GM12878 (cell line): ENCODE data around the gene CYSRT1. TPM values are rescaled to one million over a fixed set of nuclear protein-coding genes. Genes with fewer than 3 reads are reported as not detected.
A peak's percentile ranks its signal among the peaks of the same experiment; 100 is the strongest.

Experiments used
- BACH1 ChIP-seq: fragments of 450-650 bp; IDR thresholded peaks from 2 replicates; pipeline ENCODE4 v1.6.1; 2017; ENCODE audit warnings: mild to moderate bottlenecking, borderline replicate concordance
- BHLHE40 ChIP-seq, 2 experiments: fragments of 450-650 bp in 1 of 2; IDR thresholded peaks; 2 replicates each; pipeline ENCODE4 v1.6.1; 2011 to 2017; ENCODE audit warnings: low read depth in 2 of 2, borderline replicate concordance in 1 of 2, improper control_type of control experiment in 1 of 2, low read length in 1 of 2, mild to moderate bottlenecking in 1 of 2
- CREB1 ChIP-seq: IDR thresholded peaks from 2 replicates; pipeline ENCODE4 v1.6.1; 2012; ENCODE audit warnings: low read depth, mild to moderate bottlenecking, inconsistent platforms
- ESRRA ChIP-seq: IDR thresholded peaks from 2 replicates; pipeline ENCODE4 v1.6.1; 2012; ENCODE audit warnings: mild to moderate bottlenecking, low read length, improper control_type of control experiment
- ETV6 ChIP-seq, 2 experiments: fragments of 450-650 bp in 1 of 2; IDR thresholded peaks in 1 of 2; conservative IDR thresholded peaks in 1 of 2; 2 replicates each; pipeline ENCODE4 v1.6.1; 2014; ENCODE audit warnings: antibody characterized with exemption in 1 of 2, borderline replicate concordance in 1 of 2, low read depth in 1 of 2, mild to moderate bottlenecking in 1 of 2, moderate library complexity in 1 of 2
- EZH2 ChIP-seq: IDR thresholded peaks from 2 replicates; pipeline ENCODE4 v1.6.1; 2012; ENCODE audit warnings: low read depth, mild to moderate bottlenecking, control low read depth, inconsistent platforms, low read length, borderline replicate concordance; ENCODE audit not compliant: control insufficient read depth
- NR2C1 ChIP-seq: fragments of 450-650 bp; IDR thresholded peaks from 2 replicates; pipeline ENCODE4 v1.6.1; 2017; ENCODE audit warnings: antibody characterized with exemption, mild to moderate bottlenecking, moderate library complexity
- NRF1 ChIP-seq: conservative IDR thresholded peaks from 2 replicates; pipeline ENCODE4 v1.6.1; 2011; ENCODE audit warnings: mild to moderate bottlenecking, low read depth, low read length, improper control_type of control experiment
- PAX5 ChIP-seq: IDR thresholded peaks from 2 replicates; pipeline ENCODE4 v1.6.1; 2011; ENCODE audit warnings: low read depth, low read length, borderline replicate concordance
- PAX8 ChIP-seq: fragments of 450-650 bp; IDR thresholded peaks from 2 replicates; pipeline ENCODE4 v1.6.1; 2017; ENCODE audit warnings: mild to moderate bottlenecking, moderate library complexity
- PML ChIP-seq: IDR thresholded peaks from 2 replicates; pipeline ENCODE4 v1.6.1; 2012; ENCODE audit warnings: low read length, inconsistent platforms
- POLR2AphosphoS2 ChIP-seq: IDR thresholded peaks from 2 replicates; pipeline ENCODE4 v1.6.1; 2011; ENCODE audit warnings: low read depth, mild to moderate bottlenecking, low read length, improper control_type of control experiment, moderate library complexity
- POU2F2 ChIP-seq: IDR thresholded peaks from 3 replicates; pipeline ENCODE4 v1.6.1; 2011; ENCODE audit warnings: low read depth, mild to moderate bottlenecking, low read length, borderline replicate concordance
- RAD51 ChIP-seq: fragments of 450-650 bp; IDR thresholded peaks from 2 replicates; pipeline ENCODE4 v1.6.1; 2016; ENCODE audit warnings: moderate library complexity, mild to moderate bottlenecking, inconsistent platforms
- RCOR1 ChIP-seq: conservative IDR thresholded peaks from 2 replicates; pipeline ENCODE4 v1.6.1; 2012; ENCODE audit warnings: low read depth, low read length, improper control_type of control experiment
- SMAD1 ChIP-seq: fragments of 450-650 bp; IDR thresholded peaks from 2 replicates; pipeline ENCODE4 v1.6.1; 2018; ENCODE audit warnings: mild to moderate bottlenecking, low read depth; ENCODE audit not compliant: partially characterized antibody
- SREBF2 ChIP-seq: IDR thresholded peaks from 2 replicates; pipeline ENCODE4 v1.6.1; 2012; ENCODE audit warnings: mild to moderate bottlenecking, low read length
- TCF3 ChIP-seq: IDR thresholded peaks from 2 replicates; pipeline ENCODE4 v1.6.1; 2012; ENCODE audit warnings: low read depth, mild to moderate bottlenecking, low read length, borderline replicate concordance; ENCODE audit not compliant: insufficient read depth
- ZNF217 ChIP-seq: fragments of 450-650 bp; IDR thresholded peaks from 2 replicates; pipeline ENCODE4 v1.6.1; 2017; ENCODE audit warnings: antibody characterized with exemption, mild to moderate bottlenecking
- ZNF592 ChIP-seq: fragments of 450-650 bp; IDR thresholded peaks from 2 replicates; pipeline ENCODE4 v1.6.1; 2017; ENCODE audit warnings: mild to moderate bottlenecking, moderate library complexity
- polyA plus RNA-seq, 11 experiments: library from polyadenylated mRNA; depleted of rRNA in 4 of 11; unstranded in 6 of 11; stranded (reverse) in 5 of 11; fragments of >200 nt; fragmentation: Nextera tagmentation in 4 of 11; fragmentation: Illumina TruSeq in 1 of 11; extraction: Ambion mirVana in 4 of 11; extraction: Trizol in 1 of 11; gene quantifications; 1 replicate in 1 of 11; 2 replicates in 10 of 11; pipeline versions ENCODE4 v1.2.1 to v1.2.3, GENCODE V29; 2011 to 2016; ENCODE audit warnings: inconsistent platforms in 2 of 11, missing spikeins in 2 of 11, low read depth in 1 of 11
- total RNA-seq, 4 experiments: library from RNA; depleted of rRNA in 3 of 4; stranded (reverse); fragments of >200 nt in 3 of 4; fragmentation: Illumina TruSeq in 1 of 4; extraction: Trizol in 1 of 4; gene quantifications; 2 replicates each; pipeline versions ENCODE4 v1.2.1 to v1.2.3, GENCODE V29; 2013 to 2021
- TF ChIP-seq, protein P1 (sequence below): fragments of 450-650 bp; IDR thresholded peaks from 2 replicates; pipeline ENCODE4 v1.6.1; 2017; ENCODE audit warnings: borderline replicate concordance
- TF ChIP-seq, protein P2 (sequence below): fragments of 450-650 bp; formaldehyde crosslinking; IDR thresholded peaks from 2 replicates; pipeline ENCODE4 v1.5.0; 2022; ENCODE audit warnings: mild to moderate bottlenecking, missing genetic modification characterization

CYSRT1 gene
- total and polyA plus RNA-seq, 10 of the 15 experiments (the other 5 are each of a cell fraction or from before 2014, with no cell fraction given) = 0.24 to 3.6 (median 0.97) TPM; not detected in 1

DNA sequence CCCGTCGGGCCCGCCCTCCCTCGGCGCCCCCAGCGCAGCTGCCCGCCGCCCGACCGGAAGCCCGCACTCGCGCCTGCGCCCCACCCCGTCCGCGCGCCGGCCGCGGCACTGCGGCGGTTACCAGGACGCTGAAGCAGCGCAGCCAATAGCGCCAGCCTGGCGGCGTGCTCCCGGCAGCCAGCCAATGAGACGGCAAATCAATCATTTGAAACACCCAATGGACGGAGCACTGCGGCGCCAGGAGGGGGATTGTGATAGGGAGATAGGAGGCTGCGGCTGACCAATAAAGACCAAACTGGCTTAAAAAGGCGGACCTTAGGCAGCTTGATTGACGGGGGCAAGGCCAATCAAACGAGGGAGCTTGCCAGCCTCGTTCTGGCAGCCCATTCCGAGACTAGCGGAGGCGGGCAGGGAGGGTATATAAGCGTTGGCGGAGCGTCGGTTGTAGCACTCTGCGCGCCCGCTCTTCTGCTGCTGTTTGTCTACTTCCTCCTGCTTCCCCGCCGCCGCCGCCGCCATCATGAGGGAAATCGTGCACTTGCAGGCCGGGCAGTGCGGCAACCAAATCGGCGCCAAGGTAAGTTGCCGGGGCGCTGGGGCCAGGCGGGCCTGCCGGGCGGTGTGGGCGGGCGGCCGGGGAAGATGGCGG lies 16.0 kb downstream of the CYSRT1 start, which contains the start of gene TUBB4B (continued):
- TF ChIP-seq ESRRA (peak; percentile 58; the same call in 1 of the 2 replicates), NR2C1 (peak; percentile 45; the same call in 1 of the 2 replicates), PAX5 (peak; percentile 34; the same call in 1 of the 2 replicates), POLR2AphosphoS2 (peak; percentile 100), SREBF2 (no peak), PML (no peak), ZNF217 (no peak), RCOR1 (no peak; the same call in 1 of the 2 replicates), CREB1 (no peak), NRF1 (peak; percentile 64), ETV6 (conservative IDR thresholded peaks at IDR 0.05 in 1 of 2, IDR thresholded peaks at IDR 0.05 in 1 of 2; ENCODE audit: borderline replicate concordance in 1 of 2, low read depth in 1 of 2) (no peak), EZH2 (no peak), POU2F2 (peak; percentile 97), ZNF592 (no peak), BACH1 (peak; percentile 97), BHLHE40 (IDR thresholded peaks at IDR 0.05; ENCODE audit: borderline replicate concordance in 1 of 2, low read depth in 2 of 2, low read length in 1 of 2) (peak in 1 of 2 experiments; percentile 49; a peak in 2 of 4 replicates), SMAD1 (peak; percentile 93), RAD51 (no peak), PAX8 (no peak), TCF3 (peak; percentile 90)
- TF ChIP-seq, protein P1, sequence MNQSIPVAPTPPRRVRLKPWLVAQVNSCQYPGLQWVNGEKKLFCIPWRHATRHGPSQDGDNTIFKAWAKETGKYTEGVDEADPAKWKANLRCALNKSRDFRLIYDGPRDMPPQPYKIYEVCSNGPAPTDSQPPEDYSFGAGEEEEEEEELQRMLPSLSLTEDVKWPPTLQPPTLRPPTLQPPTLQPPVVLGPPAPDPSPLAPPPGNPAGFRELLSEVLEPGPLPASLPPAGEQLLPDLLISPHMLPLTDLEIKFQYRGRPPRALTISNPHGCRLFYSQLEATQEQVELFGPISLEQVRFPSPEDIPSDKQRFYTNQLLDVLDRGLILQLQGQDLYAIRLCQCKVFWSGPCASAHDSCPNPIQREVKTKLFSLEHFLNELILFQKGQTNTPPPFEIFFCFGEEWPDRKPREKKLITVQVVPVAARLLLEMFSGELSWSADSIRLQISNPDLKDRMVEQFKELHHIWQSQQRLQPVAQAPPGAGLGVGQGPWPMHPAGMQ = no peak
- TF ChIP-seq, protein P2, sequence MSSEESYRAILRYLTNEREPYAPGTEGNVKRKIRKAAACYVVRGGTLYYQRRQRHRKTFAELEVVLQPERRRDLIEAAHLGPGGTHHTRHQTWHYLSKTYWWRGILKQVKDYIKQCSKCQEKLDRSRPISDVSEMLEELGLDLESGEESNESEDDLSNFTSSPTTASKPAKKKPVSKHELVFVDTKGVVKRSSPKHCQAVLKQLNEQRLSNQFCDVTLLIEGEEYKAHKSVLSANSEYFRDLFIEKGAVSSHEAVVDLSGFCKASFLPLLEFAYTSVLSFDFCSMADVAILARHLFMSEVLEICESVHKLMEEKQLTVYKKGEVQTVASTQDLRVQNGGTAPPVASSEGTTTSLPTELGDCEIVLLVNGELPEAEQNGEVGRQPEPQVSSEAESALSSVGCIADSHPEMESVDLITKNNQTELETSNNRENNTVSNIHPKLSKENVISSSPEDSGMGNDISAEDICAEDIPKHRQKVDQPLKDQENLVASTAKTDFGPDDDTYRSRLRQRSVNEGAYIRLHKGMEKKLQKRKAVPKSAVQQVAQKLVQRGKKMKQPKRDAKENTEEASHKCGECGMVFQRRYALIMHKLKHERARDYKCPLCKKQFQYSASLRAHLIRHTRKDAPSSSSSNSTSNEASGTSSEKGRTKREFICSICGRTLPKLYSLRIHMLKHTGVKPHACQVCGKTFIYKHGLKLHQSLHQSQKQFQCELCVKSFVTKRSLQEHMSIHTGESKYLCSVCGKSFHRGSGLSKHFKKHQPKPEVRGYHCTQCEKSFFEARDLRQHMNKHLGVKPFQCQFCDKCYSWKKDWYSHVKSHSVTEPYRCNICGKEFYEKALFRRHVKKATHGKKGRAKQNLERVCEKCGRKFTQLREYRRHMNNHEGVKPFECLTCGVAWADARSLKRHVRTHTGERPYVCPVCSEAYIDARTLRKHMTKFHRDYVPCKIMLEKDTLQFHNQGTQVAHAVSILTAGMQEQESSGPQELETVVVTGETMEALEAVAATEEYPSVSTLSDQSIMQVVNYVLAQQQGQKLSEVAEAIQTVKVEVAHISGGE = no peak
